Prostate gland (tissue), 2 donors: ENCODE data around the gene SOX1. TPM values are rescaled to one million over a fixed set of nuclear protein-coding genes. Genes with fewer than 3 reads are reported as not detected.

Experiments
- DNase-seq: peaks from one replicate; pipeline ENCODE4 v3.0.0-alpha.2; 2019; ENCODE audit warnings: low spot score
- H3K27ac ChIP-seq, 2 donors: fragments of 200-600 bp; sonication (generic); 2 replicates each; pipeline ENCODE4 v1.5.1; 2017 to 2019
- H3K27me3 ChIP-seq: fragments of 200-600 bp; sonication (generic); replicated peaks from 2 replicates; pipeline ENCODE4 v1.5.1; 2019; ENCODE audit not compliant: insufficient read depth
- H3K36me3 ChIP-seq, 2 donors: fragments of 200-600 bp; sonication (generic); 1 replicate in 1 of 2; 2 replicates in 1 of 2; pipeline versions ENCODE4 v1.5.1 to v1.8.1; 2017 to 2019
- H3K4me1 ChIP-seq: fragments of 200-600 bp; sonication (generic); replicated peaks from 2 replicates; pipeline ENCODE4 v1.5.1; 2019
- H3K4me3 ChIP-seq, 2 donors: fragments of 200-600 bp; sonication (generic); 2 replicates each; pipeline ENCODE4 v1.5.1; 2017 to 2019
- H3K9me3 ChIP-seq: fragments of 200-600 bp; sonication (generic); 2 replicates; pipeline ENCODE4 v1.5.1; 2017
- CTCF ChIP-seq, 4 experiments: fragments of 200-600 bp in 2 of 4; fragments of 450-650 bp in 2 of 4; sonication (generic) in 2 of 4; IDR thresholded peaks; 1 replicate in 3 of 4; 2 replicates in 1 of 4; pipeline ENCODE4 v1.5.1; 2016 to 2019; ENCODE audit warnings: antibody characterized with exemption in 4 of 4, mild to moderate bottlenecking in 2 of 4, moderate library complexity in 2 of 4
- POLR2A ChIP-seq: fragments of 450-650 bp; IDR thresholded peaks from one replicate; pipeline ENCODE4 v1.6.1; 2016; ENCODE audit warnings: antibody characterized with exemption, mild to moderate bottlenecking
- POLR2AphosphoS5 ChIP-seq: sonication (generic); formaldehyde crosslinking; IDR thresholded peaks from one replicate; pipeline ENCODE4 v1.6.1; 2017; ENCODE audit warnings: antibody characterized with exemption
- WGBS: methylation state at CpG from one replicate; pipeline ENCODE4 v1.1.5; 2018; 5-methylcytosine and 5-hydroxymethylcytosine counted together
- intact Hi-C: fragments of 100-400 bp; cut with DNase I; formaldehyde crosslinking; loops from one replicate; pipeline ENCODE4 v1.14.2; 2022
- total RNA-seq, 2 donors: library from RNA; depleted of rRNA; stranded (reverse); fragments of >200 nt; gene quantifications; one replicate each; pipeline ENCODE4 v1.1.0, GENCODE V29; 2016

Gene SOX1
- total RNA-seq, 2 donors from 2014 or later, result 4.4 TPM; not detected in 1

- Histone ChIP-seq H3K36me3 (no peaks in the 10 kb centered on the region), H3K27me3 (no peaks in the 10 kb centered on the region), H3K4me1 (no peaks in the 10 kb centered on the region), H3K4me3 (no peak overlapping the region), H3K9me3 (no peaks in the 10 kb centered on the region), H3K27ac (no peak overlapping the region)
- no peak for DNase-seq
- intact Hi-C loops, result no loop called here
- 78% methylated on average over 9 of the region's 9 CpGs for WGBS
- no peak for TF ChIP-seq POLR2AphosphoS5
- no peak for TF ChIP-seq POLR2A
- no peak for TF ChIP-seq CTCF (IDR thresholded peaks at IDR 0.05)
These were observed 28.4 kb downstream of the SOX1 start for GRCh38 chr13:112095354-112095753.

GRCh38 chr13:112096959-112097358, 30.0 kb downstream of the SOX1 start:
- intact Hi-C loops, result no loop called here
- TF ChIP-seq CTCF (IDR thresholded peaks at IDR 0.05) (no peak), POLR2AphosphoS5 (no peak), POLR2A (no peak)
- H3K27ac ChIP-seq, result no peak overlapping the region
- H3K4me3 ChIP-seq, result no peak overlapping the region
- H3K27me3 ChIP-seq, result peaks cover 2% of the 10 kb centered on the region
- 88% methylated on average over 9 of the region's 9 CpGs for WGBS
- no peak for DNase-seq
- no peaks in the 10 kb centered on the region for H3K36me3 ChIP-seq
- H3K9me3 ChIP-seq, result no peaks in the 10 kb centered on the region
- H3K4me1 ChIP-seq, result no peaks in the 10 kb centered on the region

DNA sequence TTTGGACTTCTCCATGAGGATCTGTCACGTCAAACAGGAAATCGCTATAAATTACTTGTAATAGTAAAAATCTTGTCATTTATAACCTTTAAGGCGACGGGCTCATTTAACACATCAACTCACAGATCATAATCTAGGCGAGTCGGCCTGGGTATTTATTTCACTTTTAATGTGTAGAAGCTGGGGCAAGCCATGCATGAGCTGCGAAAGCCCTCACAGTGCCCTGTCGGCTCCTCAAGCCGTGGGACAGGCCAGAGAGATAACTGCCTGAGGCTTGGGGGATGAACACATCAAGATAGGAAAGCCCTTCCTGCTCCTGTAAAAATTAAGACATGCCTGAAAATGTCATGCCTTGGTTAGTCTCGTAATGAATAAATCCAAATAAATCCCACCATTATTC, 30.8 kb downstream of the SOX1 start:
- intact Hi-C loops, result no loop called here
- WGBS, result 16% methylated on average over 10 of the region's 10 CpGs

DNA sequence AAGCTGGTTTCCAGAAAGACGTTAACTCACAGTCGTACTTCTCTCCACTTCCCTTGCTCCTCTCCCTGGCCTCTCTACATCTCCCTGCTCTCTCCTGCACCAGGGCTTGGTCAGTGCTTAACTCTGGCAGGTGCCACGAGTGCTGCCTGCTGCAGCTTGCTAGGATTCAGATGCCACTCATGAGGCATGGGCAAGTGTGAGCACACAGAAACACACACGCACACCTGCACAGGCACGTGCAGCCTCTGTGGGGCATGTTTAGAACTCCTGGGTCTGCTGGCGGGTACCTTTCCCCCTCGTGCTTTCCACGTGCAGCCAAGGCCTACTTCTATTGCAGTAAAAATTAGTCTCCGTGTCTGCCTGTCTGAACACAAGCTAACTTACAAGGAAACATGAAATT, 31.8 kb downstream of the SOX1 start:
- TF ChIP-seq POLR2A, result no peak
- no peak for TF ChIP-seq CTCF (IDR thresholded peaks at IDR 0.05)
- no peak for TF ChIP-seq POLR2AphosphoS5
- no peak for DNase-seq
- no peak overlapping the region for H3K27ac ChIP-seq
- H3K4me3 ChIP-seq, result no peak overlapping the region
- H3K27me3 ChIP-seq, result peaks cover 14% of the 10 kb centered on the region
- intact Hi-C loops, result no loop called here
- WGBS, result 56% methylated on average over 9 of the region's 9 CpGs
- no peaks in the 10 kb centered on the region for H3K9me3 ChIP-seq
- H3K4me1 ChIP-seq, result no peaks in the 10 kb centered on the region
- no peaks in the 10 kb centered on the region for H3K36me3 ChIP-seq

More for the DNA sequence above, 30.8 kb downstream of the SOX1 start:
- no peaks in the 10 kb centered on the region for H3K36me3 ChIP-seq
- H3K4me1 ChIP-seq, result no peaks in the 10 kb centered on the region
- no peaks in the 10 kb centered on the region for H3K9me3 ChIP-seq
- peaks cover 5% of the 10 kb centered on the region for H3K27me3 ChIP-seq
- H3K4me3 ChIP-seq, result no peak overlapping the region
- DNase-seq, result no peak
- no peak for TF ChIP-seq CTCF (IDR thresholded peaks at IDR 0.05)
- no peak for TF ChIP-seq POLR2A
- TF ChIP-seq POLR2AphosphoS5, result no peak
- H3K27ac ChIP-seq, result no peak overlapping the region

- no peaks in the 10 kb centered on the region for H3K4me1 ChIP-seq
- H3K4me3 ChIP-seq, result no peak overlapping the region
- no peak overlapping the region for H3K27ac ChIP-seq
- WGBS, result 10% methylated on average over 11 of the region's 11 CpGs
- TF ChIP-seq CTCF (IDR thresholded peaks at IDR 0.05), result no peak
- TF ChIP-seq POLR2AphosphoS5, result no peak
- TF ChIP-seq POLR2A, result no peak
- no peak for DNase-seq
- no peaks in the 10 kb centered on the region for H3K36me3 ChIP-seq
- H3K27me3 ChIP-seq, result peaks cover 40% of the 10 kb centered on the region
- H3K9me3 ChIP-seq, result no peaks in the 10 kb centered on the region
- intact Hi-C loops, result no loop called here
These were observed 34.5 kb downstream of the SOX1 start for GRCh38 chr13:112101360-112101930.
